Transverse colon (tissue), 3 donors: Measurements from ENCODE around the gene IL23A.

Source experiments
- EP300 ChIP-seq: sonication (generic); formaldehyde crosslinking; IDR thresholded peaks from one replicate; pipeline ENCODE4 v1.6.1; 2017; ENCODE audit warnings: antibody characterized with exemption, low read depth
- TF ChIP-seq, protein P1 (sequence below), 5 experiments: fragments of 200-600 bp in 3 of 5; fragments of 450-650 bp in 2 of 5; sonication (generic) in 3 of 5; IDR thresholded peaks; 1 replicate in 2 of 5; 2 replicates in 3 of 5; pipeline ENCODE4 v1.5.1; 2016 to 2017; ENCODE audit warnings: antibody characterized with exemption in 5 of 5, inconsistent platforms in 3 of 5, mild to moderate bottlenecking in 2 of 5, moderate library complexity in 1 of 5

DNA sequence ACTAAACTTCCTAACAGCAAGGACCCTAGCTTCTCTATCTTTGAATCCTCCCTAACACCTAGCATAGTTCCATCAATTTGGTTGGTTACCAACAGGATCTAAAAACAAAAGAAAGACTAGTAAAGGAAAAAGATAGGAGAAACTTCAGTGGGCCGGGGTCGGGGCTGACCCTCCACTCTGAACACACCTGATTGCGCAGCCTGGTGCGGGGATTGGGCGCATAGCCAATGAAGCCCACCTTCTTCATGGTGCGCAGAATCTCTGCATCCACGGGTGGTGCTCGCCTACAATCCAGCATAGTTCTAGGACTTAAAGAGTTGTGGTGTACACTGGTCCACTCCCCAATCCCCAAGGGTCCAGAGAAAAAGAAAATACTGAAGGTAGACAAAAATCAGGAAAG lies 12.6 kb upstream of the IL23A start:
- TF ChIP-seq, protein P1, sequence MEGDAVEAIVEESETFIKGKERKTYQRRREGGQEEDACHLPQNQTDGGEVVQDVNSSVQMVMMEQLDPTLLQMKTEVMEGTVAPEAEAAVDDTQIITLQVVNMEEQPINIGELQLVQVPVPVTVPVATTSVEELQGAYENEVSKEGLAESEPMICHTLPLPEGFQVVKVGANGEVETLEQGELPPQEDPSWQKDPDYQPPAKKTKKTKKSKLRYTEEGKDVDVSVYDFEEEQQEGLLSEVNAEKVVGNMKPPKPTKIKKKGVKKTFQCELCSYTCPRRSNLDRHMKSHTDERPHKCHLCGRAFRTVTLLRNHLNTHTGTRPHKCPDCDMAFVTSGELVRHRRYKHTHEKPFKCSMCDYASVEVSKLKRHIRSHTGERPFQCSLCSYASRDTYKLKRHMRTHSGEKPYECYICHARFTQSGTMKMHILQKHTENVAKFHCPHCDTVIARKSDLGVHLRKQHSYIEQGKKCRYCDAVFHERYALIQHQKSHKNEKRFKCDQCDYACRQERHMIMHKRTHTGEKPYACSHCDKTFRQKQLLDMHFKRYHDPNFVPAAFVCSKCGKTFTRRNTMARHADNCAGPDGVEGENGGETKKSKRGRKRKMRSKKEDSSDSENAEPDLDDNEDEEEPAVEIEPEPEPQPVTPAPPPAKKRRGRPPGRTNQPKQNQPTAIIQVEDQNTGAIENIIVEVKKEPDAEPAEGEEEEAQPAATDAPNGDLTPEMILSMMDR (IDR thresholded peaks at IDR 0.05): no peak
- no peak for TF ChIP-seq EP300
